IMR-90 (cell line): Measurements from ENCODE around the gene UGGT1. TPM values are rescaled to one million over a fixed set of nuclear protein-coding genes. Genes with fewer than 3 reads are reported as not detected.

ENCODE experiments used
- ATAC-seq: fragments of 200-7000 bp; cut with Tn5 transposase; 2 replicates; pipeline ENCODE4 v1.9.1; 2020; ENCODE audit warnings: low read depth, mild to moderate bottlenecking, moderate library complexity
- BruUV-seq: library from RNA; stranded (reverse); fragments of 400-500 nt; replicated peaks from 2 replicates; lab custom pipeline; 2021; lab: Mats Ljungman, UMichigan
- CTCF ChIA-PET: fragments of 300-600 bp; formaldehyde crosslinking; extraction: SDS; loops from one replicate; lab custom pipeline; 2021; ENCODE audit warnings: antibody characterized with exemption; lab: Yijun Ruan, JAX
- POLR2A ChIA-PET: fragments of 300-600 bp; sonication (Branson Sonifier 250); formaldehyde crosslinking; loops from one replicate; lab custom pipeline; 2022; ENCODE audit warnings: antibody characterized with exemption; ENCODE audit not compliant: unreplicated experiment; lab: Charles Lee
- DNase-seq: peaks from one replicate; pipeline ENCODE4 v3.0.0; 2013
- H2AFZ ChIP-seq: replicated peaks from 2 replicates; pipeline ENCODE3; 2013; ENCODE audit warnings: low read length, mild to moderate bottlenecking; ENCODE audit not compliant: poor library complexity
- H2AK5ac ChIP-seq: 2 replicates; pipeline ENCODE4 v1.6.1; 2013; ENCODE audit warnings: low read depth, low read length, inconsistent platforms
- H2AK9ac ChIP-seq: replicated peaks from 2 replicates; pipeline ENCODE3; 2013; ENCODE audit warnings: mild to moderate bottlenecking, low read depth, low read length, moderate library complexity; ENCODE audit not compliant: poor library complexity
- H2BK120ac ChIP-seq: 2 replicates; pipeline ENCODE4 v1.6.1; 2013; ENCODE audit warnings: low read depth, low read length, inconsistent platforms
- H2BK15ac ChIP-seq: 3 replicates; pipeline ENCODE4 v1.6.1; 2013; ENCODE audit warnings: low read depth, low read length, inconsistent platforms
- H2BK20ac ChIP-seq: 2 replicates; pipeline ENCODE4 v1.6.1; 2013; ENCODE audit warnings: low read depth, mild to moderate bottlenecking, inconsistent platforms, low read length, moderate library complexity
- H2BK5ac ChIP-seq: 2 replicates; pipeline ENCODE4 v1.6.1; 2013; ENCODE audit warnings: mild to moderate bottlenecking, low read depth, low read length, inconsistent platforms; ENCODE audit not compliant: poor library complexity, severe bottlenecking
- H3K14ac ChIP-seq: replicated peaks from 2 replicates; pipeline ENCODE4 v1.6.1; 2013; ENCODE audit warnings: low read depth, low read length, inconsistent platforms
- H3K18ac ChIP-seq: 2 replicates; pipeline ENCODE4 v1.6.1; 2013; ENCODE audit warnings: low read depth, low read length, control low read depth
- H3K23ac ChIP-seq: 2 replicates; pipeline ENCODE4 v1.6.1; 2013; ENCODE audit warnings: low read depth, low read length, inconsistent platforms
- H3K27ac ChIP-seq: 2 replicates; pipeline ENCODE4 v1.5.1; 2013; ENCODE audit warnings: mild to moderate bottlenecking, control low read depth, low read length; ENCODE audit not compliant: insufficient read depth
- H3K27me3 ChIP-seq: 2 replicates; pipeline ENCODE4 v1.6.1; 2013; ENCODE audit warnings: low read length; ENCODE audit not compliant: control insufficient read depth, insufficient read depth
- H3K36me3 ChIP-seq: 2 replicates; pipeline ENCODE4 v1.6.1; 2013; ENCODE audit warnings: low read length, mixed read lengths; ENCODE audit not compliant: control insufficient read depth, insufficient read depth
- H3K4ac ChIP-seq: 2 replicates; pipeline ENCODE4 v1.6.1; 2013; ENCODE audit warnings: low read depth, low read length, inconsistent platforms
- H3K4me1 ChIP-seq: 2 replicates; pipeline ENCODE4 v1.6.1; 2013; ENCODE audit warnings: low read length, mixed read lengths; ENCODE audit not compliant: control insufficient read depth, insufficient read depth
- H3K4me2 ChIP-seq: 2 replicates; pipeline ENCODE4 v1.6.1; 2013; ENCODE audit warnings: low read depth, mild to moderate bottlenecking, control low read depth, low read length, moderate library complexity
- H3K4me3 ChIP-seq: 2 replicates; pipeline ENCODE4 v1.5.1; 2013; ENCODE audit warnings: low read depth, mild to moderate bottlenecking, control low read depth, low read length, moderate library complexity; ENCODE audit not compliant: insufficient read depth
- H3K56ac ChIP-seq: 2 replicates; pipeline ENCODE4 v1.6.1; 2013; ENCODE audit warnings: low read length, inconsistent platforms; ENCODE audit not compliant: insufficient read depth; ENCODE audit errors: extremely low read depth
- H3K79me1 ChIP-seq, 2 experiments: 2 replicates each; pipeline ENCODE4 v1.6.1; 2013; ENCODE audit warnings: low read length in 2 of 2, inconsistent platforms in 1 of 2, low read depth in 1 of 2
- H3K9ac ChIP-seq: 2 replicates; pipeline ENCODE4 v1.6.1; 2013; ENCODE audit warnings: low read depth, low read length, control low read depth
- H3K9me1 ChIP-seq: 2 replicates; pipeline ENCODE4 v1.6.1; 2013; ENCODE audit warnings: low read length, inconsistent platforms; ENCODE audit not compliant: insufficient read depth
- H3K9me3 ChIP-seq: 2 replicates; pipeline ENCODE4 v1.6.1; 2013; ENCODE audit warnings: low read length; ENCODE audit not compliant: control insufficient read depth, insufficient read depth
- H4K20me1 ChIP-seq: 2 replicates; pipeline ENCODE4 v1.6.1; 2013; ENCODE audit warnings: low read length, inconsistent platforms; ENCODE audit not compliant: insufficient read depth
- H4K5ac ChIP-seq: 2 replicates; pipeline ENCODE4 v1.6.1; 2013; ENCODE audit warnings: mild to moderate bottlenecking, low read depth, low read length, control low read depth
- H4K8ac ChIP-seq, 2 experiments: 2 replicates each; pipeline ENCODE4 v1.6.1; 2013; ENCODE audit warnings: low read depth in 2 of 2, low read length in 2 of 2, control low read depth in 1 of 2, inconsistent platforms in 1 of 2
- H4K91ac ChIP-seq: 2 replicates; pipeline ENCODE4 v1.6.1; 2013; ENCODE audit warnings: low read depth, low read length, inconsistent platforms; ENCODE audit not compliant: insufficient read depth
- CEBPB ChIP-seq: IDR thresholded peaks from 2 replicates; pipeline ENCODE4 v1.6.1; 2012; ENCODE audit warnings: low read depth, low read length, improper control_type of control experiment
- FOS ChIP-seq: fragments of 150-350 bp; IDR thresholded peaks from 2 replicates; pipeline ENCODE4 v1.6.1; 2016; ENCODE audit warnings: low read depth, low read length
- MAZ ChIP-seq: IDR thresholded peaks from 2 replicates; pipeline ENCODE4 v1.6.1; 2012; ENCODE audit warnings: low read depth, mild to moderate bottlenecking, low read length, improper control_type of control experiment, moderate library complexity, borderline replicate concordance
- MXI1 ChIP-seq: IDR thresholded peaks from 2 replicates; pipeline ENCODE4 v1.6.1; 2012; ENCODE audit warnings: low read depth, mild to moderate bottlenecking, low read length, moderate library complexity, borderline replicate concordance
- RAD21 ChIP-seq: IDR thresholded peaks from 2 replicates; pipeline ENCODE4 v1.6.1; 2012; ENCODE audit warnings: low read length, improper control_type of control experiment
- RFX5 ChIP-seq: IDR thresholded peaks from 2 replicates; pipeline ENCODE4 v1.8.0; 2012; ENCODE audit warnings: low read depth, mild to moderate bottlenecking, low read length, moderate library complexity
- WGBS, 2 experiments: methylation state at CpG; one replicate each; pipeline versions ENCODE4 v1.1.5 to v1.1.7; 2013; ENCODE audit warnings: missing lambda C conversion rate in 2 of 2; ENCODE audit not compliant: insufficient read length in 1 of 2; ENCODE audit errors: extremely low coverage in 2 of 2; 5-methylcytosine and 5-hydroxymethylcytosine counted together
- dilution Hi-C: fragments of 300-500 bp; cut with HindIII; formaldehyde crosslinking; loops from one replicate; pipeline ENCODE4 v1.14.3; 2018; ENCODE audit warnings: low sequenced_read_pairs; ENCODE audit not compliant: unreplicated experiment
- in situ Hi-C: fragments of 300-500 bp; cut with MboI; formaldehyde crosslinking; loops from 3 replicates; pipeline ENCODE4 v1.14.3; 2019; ENCODE audit warnings: low sequenced_read_pairs, inconsistent platforms, mixed read lengths
- intact Hi-C: fragments of 100-400 bp; cut with micrococcal nuclease; formaldehyde crosslinking; loops from 2 replicates; pipeline ENCODE4 v1.10.0; 2022
- polyA plus RNA-seq, 3 experiments: library from polyadenylated mRNA; depleted of rRNA; stranded (reverse); fragments of >200 nt; gene quantifications; 2 replicates each; pipeline ENCODE4 v1.2.3, GENCODE V29; 2012; ENCODE audit warnings: low replicate concordance in 1 of 3
- total RNA-seq: library from RNA; depleted of rRNA; stranded (reverse); fragments of >200 nt; gene quantifications from 2 replicates; pipeline ENCODE4 v1.2.3, GENCODE V29; 2012
- TF ChIP-seq, protein P1 (sequence below): conservative IDR thresholded peaks from 2 replicates; pipeline ENCODE4 v1.5.1; 2012; ENCODE audit warnings: mild to moderate bottlenecking, low read depth, low read length, improper control_type of control experiment

Gene UGGT1
- total and polyA plus RNA-seq, 2 of the 4 experiments (the other 2 are of a cell fraction): 26.1 to 71.3 TPM

DNA sequence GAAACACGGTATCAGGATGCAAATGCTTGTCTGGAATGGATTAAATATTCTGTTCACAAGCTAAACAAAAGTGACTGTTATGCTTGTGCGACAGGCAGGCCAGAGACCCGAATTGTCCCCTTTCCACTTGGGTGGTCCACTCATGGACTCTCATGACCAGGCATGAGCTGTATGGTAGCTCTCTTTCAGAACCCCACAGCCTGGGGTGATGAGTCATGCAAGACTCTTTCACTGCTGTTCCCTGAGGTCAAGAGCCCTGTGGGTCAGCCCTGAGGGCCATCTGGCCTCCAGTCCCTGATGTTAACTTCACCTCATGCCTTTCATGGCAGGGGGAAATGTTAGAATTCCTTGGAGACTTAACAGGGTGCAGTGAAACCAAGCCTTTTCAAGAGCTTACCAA is 49.4 kb upstream of the UGGT1 start (continued):
- TF ChIP-seq, protein P1, sequence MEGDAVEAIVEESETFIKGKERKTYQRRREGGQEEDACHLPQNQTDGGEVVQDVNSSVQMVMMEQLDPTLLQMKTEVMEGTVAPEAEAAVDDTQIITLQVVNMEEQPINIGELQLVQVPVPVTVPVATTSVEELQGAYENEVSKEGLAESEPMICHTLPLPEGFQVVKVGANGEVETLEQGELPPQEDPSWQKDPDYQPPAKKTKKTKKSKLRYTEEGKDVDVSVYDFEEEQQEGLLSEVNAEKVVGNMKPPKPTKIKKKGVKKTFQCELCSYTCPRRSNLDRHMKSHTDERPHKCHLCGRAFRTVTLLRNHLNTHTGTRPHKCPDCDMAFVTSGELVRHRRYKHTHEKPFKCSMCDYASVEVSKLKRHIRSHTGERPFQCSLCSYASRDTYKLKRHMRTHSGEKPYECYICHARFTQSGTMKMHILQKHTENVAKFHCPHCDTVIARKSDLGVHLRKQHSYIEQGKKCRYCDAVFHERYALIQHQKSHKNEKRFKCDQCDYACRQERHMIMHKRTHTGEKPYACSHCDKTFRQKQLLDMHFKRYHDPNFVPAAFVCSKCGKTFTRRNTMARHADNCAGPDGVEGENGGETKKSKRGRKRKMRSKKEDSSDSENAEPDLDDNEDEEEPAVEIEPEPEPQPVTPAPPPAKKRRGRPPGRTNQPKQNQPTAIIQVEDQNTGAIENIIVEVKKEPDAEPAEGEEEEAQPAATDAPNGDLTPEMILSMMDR: no peak
- TF ChIP-seq RFX5: no peak

GRCh38 chr2:128043041-128043440 is 48.0 kb upstream of the UGGT1 start:
- H4K5ac ChIP-seq: no peak overlapping the region
- TF ChIP-seq CEBPB: no peak
- TF ChIP-seq RAD21: no peak
- TF ChIP-seq MXI1: no peak
- TF ChIP-seq FOS: no peak
- TF ChIP-seq, protein P1: no peak
- TF ChIP-seq RFX5: no peak
- TF ChIP-seq MAZ: no peak
- no peaks in the 10 kb centered on the region for H4K20me1 ChIP-seq
- 67% methylated on average over 2 of the region's 3 CpGs; no CpG with 5 or more reads in 1 of the 2 experiments for WGBS, 2 experiments
- H3K9ac ChIP-seq: no peak overlapping the region
- no peak overlapping the region for H3K27ac ChIP-seq
- H2AK5ac ChIP-seq: no peak overlapping the region
- H2BK120ac ChIP-seq: no peak overlapping the region
- no peak overlapping the region for H3K56ac ChIP-seq
- H3K36me3 ChIP-seq: no peaks in the 10 kb centered on the region
- peaks cover 2% of the 10 kb centered on the region; the same call in 1 of the 2 replicates for H3K27me3 ChIP-seq
- intact Hi-C loops (no loop called here), dilution Hi-C loops (no loop called here), in situ Hi-C loops (no loop called here)
- no peaks in the 10 kb centered on the region for H3K79me1 ChIP-seq
- no peak overlapping the region for H3K4me3 ChIP-seq
- no peak overlapping the region for H2AK9ac ChIP-seq
- peaks cover 14% of the 10 kb centered on the region for H3K9me3 ChIP-seq
- H4K91ac ChIP-seq: no peak overlapping the region
- POLR2A ChIA-PET: no interaction called here
- no peak overlapping the region for H4K8ac ChIP-seq
- no peak overlapping the region for H3K14ac ChIP-seq
- H3K23ac ChIP-seq: no peak overlapping the region
- no peaks in the 10 kb centered on the region for H3K4me1 ChIP-seq
- H2AFZ ChIP-seq: no peak overlapping the region
- DNase-seq (no peak), ATAC-seq (no peak)
- H2BK20ac ChIP-seq: no peak overlapping the region
- CTCF ChIA-PET: no interaction called here
- H3K4me2 ChIP-seq: no peak overlapping the region
- no peak overlapping the region for H3K4ac ChIP-seq
- H2BK5ac ChIP-seq: no peak overlapping the region
- no peak overlapping the region for H2BK15ac ChIP-seq
- BruUV-seq: no TSS peak
- H3K9me1 ChIP-seq: no peaks in the 10 kb centered on the region
- H3K18ac ChIP-seq: no peak overlapping the region
